IPS-18c (cell line): ENCODE data around the gene USP25.

Source experiments
- H3K4me3 ChIP-seq: 2 replicates; pipeline ENCODE4 v1.7.0; 2013; ENCODE audit warnings: low read depth, mild to moderate bottlenecking, low read length, moderate library complexity; ENCODE audit not compliant: insufficient read depth
- H3K9me3 ChIP-seq: one replicate; pipeline ENCODE4 v1.6.1; 2013; ENCODE audit warnings: mild to moderate bottlenecking, low read length, moderate library complexity; ENCODE audit not compliant: control insufficient read depth, insufficient read depth

USP25 gene

GRCh38 chr21:15775981-15776380 lies 46.2 kb downstream of the USP25 start:
- Histone ChIP-seq H3K9me3 (no peaks in the 10 kb centered on the region), H3K4me3 (no peak overlapping the region)

DNA sequence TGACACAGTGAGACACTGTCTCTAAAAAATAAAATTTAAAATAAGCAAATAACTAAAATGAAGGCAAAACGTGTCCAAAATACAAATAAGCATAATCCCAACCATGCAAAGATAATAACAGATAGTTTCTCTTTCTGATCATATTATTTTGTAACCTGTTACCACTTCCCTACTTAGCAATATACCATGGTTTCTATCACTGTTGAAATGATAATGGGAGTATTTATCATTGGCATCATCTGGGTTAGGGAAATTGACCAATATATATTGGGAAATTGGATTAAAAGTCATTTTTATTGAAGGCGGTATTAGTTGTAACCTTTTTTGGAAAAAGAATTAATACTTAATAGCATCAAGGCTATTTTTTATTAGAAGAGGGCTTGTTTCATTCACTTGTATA lies 47.0 kb downstream of the USP25 start:
- H3K9me3 ChIP-seq: no peaks in the 10 kb centered on the region
- H3K4me3 ChIP-seq: no peak overlapping the region

GRCh38 chr21:15781986-15782385 lies 52.2 kb downstream of the USP25 start:
- no peaks in the 10 kb centered on the region for H3K9me3 ChIP-seq
- no peak overlapping the region for H3K4me3 ChIP-seq

DNA sequence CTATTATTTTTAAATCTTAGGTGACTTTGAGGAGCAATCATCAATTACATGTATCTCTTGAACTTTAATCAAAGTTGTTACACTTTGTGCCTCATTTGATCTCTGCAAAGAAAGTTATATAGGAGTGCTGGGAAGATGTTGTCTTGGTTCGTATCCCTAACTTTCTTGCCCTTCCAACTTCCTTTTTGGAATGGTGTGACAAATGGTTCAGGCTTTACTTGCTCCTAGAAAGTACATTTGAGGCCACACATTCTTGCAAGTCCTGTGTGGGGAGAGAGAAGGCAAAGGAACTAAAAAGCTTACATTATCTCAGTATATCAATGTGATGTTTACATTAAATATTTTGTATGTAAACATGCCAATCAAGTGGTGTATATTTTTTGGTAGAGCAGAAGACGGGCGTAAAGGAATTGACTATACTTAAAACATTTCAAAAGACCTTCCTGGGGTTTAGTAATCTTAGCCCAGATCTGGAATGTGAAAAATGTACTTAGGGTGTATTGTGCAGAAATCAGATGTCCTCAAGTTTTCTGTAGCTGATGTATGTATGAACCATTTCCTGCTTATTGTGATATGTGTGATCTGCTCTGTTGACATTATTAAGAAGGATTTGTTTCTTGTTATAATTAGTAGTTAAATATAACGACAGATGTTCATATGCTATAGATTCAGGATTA lies 59.2 kb downstream of the USP25 start:
- Histone ChIP-seq H3K9me3 (no peaks in the 10 kb centered on the region), H3K4me3 (no peak overlapping the region)

GRCh38 chr21:15793109-15793508 lies 63.3 kb downstream of the USP25 start:
- Histone ChIP-seq H3K9me3 (no peaks in the 10 kb centered on the region), H3K4me3 (no peak overlapping the region)

- Histone ChIP-seq H3K4me3 (no peak overlapping the region), H3K9me3 (no peaks in the 10 kb centered on the region)
Measured at GRCh38 chr21:15793550-15794235, 63.9 kb downstream of the USP25 start.

DNA sequence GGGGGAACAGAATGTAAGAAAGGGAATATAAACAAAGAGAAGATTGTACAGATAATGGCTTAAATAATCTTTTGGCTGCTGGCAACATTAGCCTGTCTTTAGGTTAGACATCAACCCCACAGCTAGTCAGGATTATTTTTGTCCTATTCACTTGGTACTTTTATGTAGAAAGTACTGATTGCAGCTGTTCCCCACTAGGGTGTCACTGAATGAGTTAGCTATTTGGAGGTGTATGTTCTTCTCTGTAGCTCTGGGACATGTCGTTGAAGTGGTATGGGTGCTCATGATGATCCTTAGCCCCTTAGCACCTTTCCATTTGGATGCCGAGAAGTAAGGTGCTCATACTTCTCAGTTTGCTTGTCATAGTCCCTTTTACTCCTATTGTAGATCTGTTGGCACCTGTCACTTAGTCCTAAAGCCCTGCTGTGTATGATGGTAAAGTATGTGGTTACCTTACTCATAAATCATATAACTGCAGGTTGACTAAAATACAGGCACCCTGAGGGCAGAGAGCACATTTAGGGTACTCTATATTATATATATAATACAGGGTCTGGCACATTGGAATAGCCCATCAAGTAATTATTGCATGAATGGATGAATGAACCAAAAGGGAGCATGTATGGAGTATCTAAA lies 64.6 kb downstream of the USP25 start:
- no peaks in the 10 kb centered on the region for H3K9me3 ChIP-seq
- H3K4me3 ChIP-seq: no peak overlapping the region

- Histone ChIP-seq H3K9me3 (no peaks in the 10 kb centered on the region), H3K4me3 (no peak overlapping the region)
Measured at GRCh38 chr21:15795533-15795932, 65.8 kb downstream of the USP25 start.

- Histone ChIP-seq H3K4me3 (no peak overlapping the region), H3K9me3 (no peaks in the 10 kb centered on the region)
Measured at GRCh38 chr21:15797577-15798363, 68.0 kb downstream of the USP25 start.

- Histone ChIP-seq H3K4me3 (no peak overlapping the region), H3K9me3 (no peaks in the 10 kb centered on the region)
Measured at GRCh38 chr21:15801352-15801863, 71.6 kb downstream of the USP25 start.

DNA sequence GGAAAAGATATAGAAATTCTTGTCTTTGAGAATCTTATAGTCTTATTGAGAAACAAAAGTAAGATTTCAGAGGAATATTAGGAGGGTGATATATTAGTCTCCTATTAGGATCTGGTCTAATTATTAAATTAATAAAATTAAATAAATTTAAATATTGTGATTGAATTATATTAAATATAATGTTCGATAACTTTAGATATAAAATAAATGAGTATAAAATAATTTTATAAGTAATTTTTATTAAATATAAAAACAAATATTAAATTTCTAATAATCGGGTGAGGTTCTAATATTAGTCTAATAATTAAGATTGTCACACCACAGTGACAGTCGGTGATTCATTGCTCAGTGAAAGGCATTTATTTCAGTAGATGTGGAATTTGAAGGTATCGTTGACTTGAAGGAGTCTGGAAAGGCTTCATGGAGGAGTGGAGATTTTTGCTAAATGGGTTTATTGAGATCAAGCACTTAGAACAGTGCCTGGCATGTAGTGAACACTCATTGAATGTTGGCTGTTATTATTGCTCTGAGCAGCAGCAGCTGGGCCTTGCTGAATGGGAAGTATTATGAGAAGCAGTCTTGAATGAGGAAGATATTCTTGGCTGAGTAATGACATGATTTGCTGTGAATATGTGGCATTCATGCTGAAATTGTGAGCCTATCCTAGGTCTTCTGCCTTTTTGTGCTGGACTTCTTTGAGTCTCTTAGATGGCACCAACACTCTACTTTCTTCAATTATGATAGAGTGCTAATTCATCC lies 74.6 kb downstream of the USP25 start:
- Histone ChIP-seq H3K9me3 (no peaks in the 10 kb centered on the region), H3K4me3 (no peak overlapping the region)

DNA sequence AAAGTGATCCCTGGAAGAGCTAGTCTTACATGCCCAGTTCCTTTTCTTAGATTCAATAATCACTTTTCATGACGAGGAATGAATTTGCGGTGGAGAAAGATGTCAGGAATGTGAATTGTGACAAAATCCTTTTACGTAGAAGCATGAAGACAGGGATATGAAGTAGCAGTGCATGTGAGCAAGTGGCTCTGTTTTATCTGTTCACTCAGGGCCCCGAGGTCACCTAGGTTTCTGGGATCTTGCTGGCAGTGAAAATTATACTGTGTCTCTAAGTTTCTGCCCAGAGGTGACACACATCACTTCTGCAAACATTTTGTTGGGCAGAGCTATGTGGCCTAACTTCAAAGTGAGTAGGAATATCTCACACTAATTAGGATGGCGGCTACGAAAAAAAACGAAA lies 79.3 kb downstream of the USP25 start:
- no peak overlapping the region for H3K4me3 ChIP-seq
- peaks cover 1% of the 10 kb centered on the region for H3K9me3 ChIP-seq

DNA sequence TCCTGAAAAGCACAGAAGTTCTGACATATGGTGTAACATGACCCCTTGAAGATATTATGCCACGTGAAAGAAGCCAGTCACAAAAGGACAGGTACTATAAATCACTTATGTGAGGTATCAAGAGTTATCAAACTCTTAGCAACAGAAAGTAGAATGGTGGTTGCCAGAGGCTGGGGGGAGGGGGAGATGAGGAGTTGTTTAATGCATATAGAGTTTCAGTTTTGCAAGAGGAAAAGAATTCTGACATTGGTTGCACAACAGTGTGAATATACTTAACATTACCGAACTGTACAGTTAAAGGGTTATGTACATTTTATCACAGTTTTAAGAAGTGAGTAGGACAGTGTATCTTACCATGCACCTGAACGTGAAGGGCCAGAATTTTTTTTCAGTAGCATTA lies 80.0 kb downstream of the USP25 start:
- no peak overlapping the region for H3K4me3 ChIP-seq
- peaks cover 3% of the 10 kb centered on the region for H3K9me3 ChIP-seq

DNA sequence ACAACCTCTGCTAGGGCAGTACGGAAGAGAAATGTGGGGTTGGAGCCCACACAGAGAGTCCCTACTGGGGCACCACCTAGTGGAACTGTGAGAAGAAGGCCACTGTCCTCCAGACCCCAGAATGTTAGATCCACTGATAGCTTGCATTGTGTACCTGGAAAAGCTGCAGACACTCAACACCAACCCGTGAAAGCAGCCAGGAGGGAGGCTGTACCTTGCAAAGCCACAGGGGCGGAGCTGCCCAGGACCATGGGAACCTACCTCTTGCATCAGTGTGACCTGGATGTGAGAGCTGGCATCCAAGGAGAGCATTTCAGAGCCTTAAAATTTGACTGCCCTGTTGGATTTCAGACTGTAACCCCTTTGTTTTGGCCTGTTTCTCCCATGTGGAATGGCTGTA lies 85.5 kb downstream of the USP25 start:
- Histone ChIP-seq H3K4me3 (no peak overlapping the region), H3K9me3 (peaks cover 3% of the 10 kb centered on the region)

- H3K4me3 ChIP-seq: no peak overlapping the region
- H3K9me3 ChIP-seq: no peaks in the 10 kb centered on the region
Measured at GRCh38 chr21:15820327-15820726, 90.5 kb downstream of the USP25 start.

- Histone ChIP-seq H3K4me3 (no peak overlapping the region), H3K9me3 (no peaks in the 10 kb centered on the region)
Measured at GRCh38 chr21:15820852-15821379, 91.1 kb downstream of the USP25 start.
